H54 (cell line): ENCODE measurements around the gene DAPK1.

Experiments used
- DNase-seq: peaks from one replicate; pipeline ENCODE4 v3.0.0; 2011; ENCODE audit warnings: low spot score, mixed read lengths; ENCODE audit not compliant: insufficient read length
- FAIRE-seq: peaks from 3 replicates; lab custom pipeline; 2011; peaks lifted over from hg19 to GRCh38; lab: Jason Lieb, UNC
- POLR2A ChIP-seq: IDR thresholded peaks from 2 replicates; pipeline ENCODE4 v1.6.1; 2011; ENCODE audit warnings: low read depth, mild to moderate bottlenecking, low read length

DAPK1 gene

DNA sequence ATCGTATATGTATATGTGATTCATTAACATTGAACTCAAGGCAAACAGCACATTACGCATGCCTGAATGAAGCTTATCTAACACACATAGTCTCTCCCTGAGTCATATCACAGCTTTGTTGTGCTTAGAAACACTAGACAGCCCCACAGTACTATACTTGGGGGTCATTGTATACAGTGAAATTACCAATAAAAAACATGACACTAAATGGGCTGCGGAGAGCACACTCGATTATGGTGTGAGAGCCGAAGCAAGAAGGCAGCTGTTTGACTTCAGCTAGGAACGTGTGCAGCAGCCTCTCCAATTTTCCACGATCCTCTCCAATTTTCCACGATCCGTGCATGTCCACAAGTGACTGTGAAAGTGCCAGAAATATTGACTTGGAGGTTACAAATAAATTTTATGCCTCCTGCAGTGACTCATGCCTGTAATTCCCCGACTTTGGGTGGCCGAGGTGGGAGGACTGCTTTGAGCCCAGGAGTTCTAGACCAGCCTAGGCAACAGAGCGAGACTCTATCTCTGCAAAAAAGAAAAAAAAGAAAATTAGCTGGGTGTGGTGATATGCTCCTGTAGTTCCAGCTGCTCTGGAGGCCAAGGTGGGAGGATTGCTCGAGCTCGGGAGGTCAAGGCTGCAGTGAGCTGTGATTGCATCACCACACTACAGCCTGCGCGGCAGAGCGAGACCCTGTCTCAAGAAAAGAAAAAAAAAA, 102.4 kb downstream of the DAPK1 start:
- DNase-seq (peak; percentile 49), FAIRE-seq (peak; percentile 78)
- TF ChIP-seq POLR2A = no peak

DNA sequence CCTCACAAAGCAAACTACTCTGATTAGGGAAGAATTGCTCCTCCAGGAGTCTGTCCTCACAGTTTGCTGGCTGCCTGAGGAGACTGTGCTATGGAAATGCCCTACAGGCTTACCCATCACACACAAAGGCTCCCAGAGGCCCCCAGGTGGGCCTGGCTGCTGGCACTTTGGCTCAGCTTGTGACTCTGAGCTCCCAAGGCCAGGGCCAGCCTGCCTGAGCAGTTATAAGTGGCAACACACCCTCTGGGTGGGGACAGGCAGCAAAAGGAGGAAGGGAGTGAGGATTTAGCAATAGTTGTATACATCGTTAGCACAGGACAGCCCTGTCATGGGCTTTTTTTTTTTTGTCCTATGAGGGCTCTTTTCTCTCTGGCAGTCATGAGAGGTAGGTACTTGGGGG, 103.5 kb downstream of the DAPK1 start:
- FAIRE-seq (no peak), DNase-seq (no peak)
- no peak for TF ChIP-seq POLR2A

DNA sequence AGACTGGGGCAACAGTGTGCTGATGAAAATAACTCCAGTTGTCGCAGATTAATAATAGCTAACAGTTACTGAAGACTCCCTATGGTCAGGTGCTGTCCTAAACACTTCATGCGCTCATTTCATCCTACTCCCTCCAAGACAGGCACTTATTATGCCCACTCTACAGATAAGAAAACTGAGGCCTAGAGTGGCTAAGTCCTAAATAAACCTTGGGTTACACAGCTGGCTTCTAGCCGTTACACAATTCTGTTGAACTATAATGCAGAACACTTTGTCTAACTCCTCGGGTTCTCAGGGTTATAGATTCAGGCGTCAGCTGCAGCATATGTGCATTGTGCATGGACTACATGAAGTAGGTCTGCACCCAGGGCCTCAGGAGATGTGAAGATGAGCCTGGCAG, 103.9 kb downstream of the DAPK1 start:
- no peak for DNase-seq
- TF ChIP-seq POLR2A = no peak
- no peak for FAIRE-seq

DNA sequence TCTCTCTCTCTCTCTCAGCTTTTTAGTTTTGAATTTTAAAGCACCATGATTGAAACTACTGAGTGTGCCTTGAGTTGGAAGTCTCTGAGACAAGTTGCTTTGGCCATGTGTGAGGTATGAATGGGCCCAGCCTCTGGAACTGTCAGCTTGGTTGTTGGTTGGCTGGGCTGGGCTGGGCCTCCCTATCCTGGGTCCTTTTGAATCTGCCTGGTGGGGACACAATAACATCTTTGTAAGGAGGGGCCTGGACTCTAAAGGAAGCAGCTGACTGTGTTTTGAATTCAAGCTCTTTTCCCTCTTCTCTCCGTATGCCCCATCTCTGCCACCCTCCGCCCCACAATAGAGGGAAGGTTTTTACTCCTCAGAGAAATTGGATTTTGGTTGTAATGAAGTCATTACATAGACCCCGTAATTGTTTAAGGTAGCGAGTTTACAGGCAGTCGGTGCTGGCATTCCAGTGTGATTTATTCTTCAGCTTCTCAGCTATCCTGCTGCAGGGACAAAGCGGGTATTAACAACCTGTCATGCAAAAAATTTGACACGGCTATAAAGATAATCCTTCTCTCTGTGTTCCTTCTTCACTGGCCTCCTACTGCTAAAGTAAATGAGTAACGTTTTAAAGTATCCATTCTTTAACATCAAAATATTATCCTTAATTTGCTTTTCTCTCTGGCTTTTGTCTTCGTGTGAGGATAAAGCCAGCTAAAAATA, 105.4 kb downstream of the DAPK1 start:
- FAIRE-seq (no peak), DNase-seq (no peak)
- TF ChIP-seq POLR2A = no peak

DNA sequence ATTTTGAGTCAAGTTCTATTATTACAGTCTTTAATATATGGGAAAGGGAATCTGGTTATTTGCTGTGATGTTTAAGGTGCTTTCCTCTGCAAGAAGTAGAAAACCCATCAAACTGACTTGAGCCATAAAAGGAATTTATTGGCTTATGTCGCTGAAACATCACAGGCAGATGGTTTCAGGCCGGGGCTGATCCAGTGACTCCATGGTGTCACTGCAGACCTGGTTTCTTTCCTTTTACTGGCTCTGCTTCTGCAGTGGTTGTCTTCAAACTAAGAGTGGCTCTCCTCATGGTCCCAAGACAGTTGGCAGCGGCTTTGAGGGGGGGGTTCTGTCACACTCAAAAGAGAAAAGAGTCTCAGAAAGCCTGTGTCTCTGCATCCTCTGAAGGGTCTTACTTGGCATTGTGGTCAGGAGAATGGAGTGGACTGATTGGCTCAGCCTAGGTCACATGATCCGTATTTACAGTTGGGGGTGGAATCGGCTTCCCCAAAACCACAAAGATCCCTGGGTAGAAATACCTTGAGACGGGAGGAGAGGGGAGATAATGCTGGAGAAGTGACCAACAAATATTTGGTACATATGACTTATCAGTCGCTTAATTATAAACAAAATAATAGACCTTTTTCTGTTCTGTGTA, 106.3 kb downstream of the DAPK1 start:
- no peak for TF ChIP-seq POLR2A
- FAIRE-seq = no peak
- DNase-seq = no peak

DNA sequence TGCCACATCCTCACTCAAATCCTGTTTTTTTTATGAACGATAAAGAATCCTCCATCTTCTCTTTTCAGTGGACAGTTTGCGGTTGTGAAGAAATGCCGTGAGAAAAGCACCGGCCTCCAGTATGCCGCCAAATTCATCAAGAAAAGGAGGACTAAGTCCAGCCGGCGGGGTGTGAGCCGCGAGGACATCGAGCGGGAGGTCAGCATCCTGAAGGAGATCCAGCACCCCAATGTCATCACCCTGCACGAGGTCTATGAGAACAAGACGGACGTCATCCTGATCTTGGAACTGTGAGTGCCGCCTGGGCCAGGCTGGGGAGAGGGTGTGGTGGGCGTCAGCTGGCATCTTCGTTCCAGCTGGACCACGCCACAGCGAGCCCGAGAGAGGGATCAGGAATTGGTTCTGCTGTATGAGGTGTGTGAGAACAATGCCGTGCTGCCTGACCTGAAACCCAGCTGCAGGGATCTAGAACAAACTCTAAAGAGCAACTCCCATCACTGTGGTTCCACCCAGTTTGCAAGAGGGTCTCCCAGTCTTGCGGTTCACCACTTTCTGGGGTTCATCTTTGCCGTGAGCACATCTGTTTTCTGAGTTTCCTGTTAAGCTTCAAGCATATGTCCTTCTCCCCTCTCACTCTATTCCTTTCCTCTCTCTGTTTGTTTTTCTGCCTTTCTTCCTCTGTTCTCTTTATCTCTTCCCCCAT, 107.4 kb downstream of the DAPK1 start:
- FAIRE-seq (no peak), DNase-seq (no peak)
- TF ChIP-seq POLR2A = no peak

DNA sequence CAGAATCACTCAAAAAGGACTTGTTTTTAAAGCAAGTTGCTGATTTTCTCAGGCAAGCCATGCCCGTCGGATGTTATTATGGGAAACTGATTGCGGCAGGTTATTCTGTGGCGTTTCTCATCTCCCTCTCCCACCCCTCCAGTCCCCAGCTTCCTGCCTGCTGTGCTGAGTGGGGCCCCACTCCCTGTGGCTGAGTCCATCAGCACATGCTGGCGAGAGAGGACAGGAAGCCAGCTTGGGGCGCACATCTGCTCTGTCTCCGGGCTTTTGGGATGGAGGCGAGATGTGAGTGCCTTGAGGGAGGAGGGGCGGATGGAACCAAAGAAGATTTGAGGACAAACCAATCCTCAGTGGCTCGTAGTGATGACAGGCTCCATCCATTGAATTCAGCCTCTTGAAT, 108.0 kb downstream of the DAPK1 start:
- DNase-seq = no peak
- no peak for TF ChIP-seq POLR2A
- no peak for FAIRE-seq

DNA sequence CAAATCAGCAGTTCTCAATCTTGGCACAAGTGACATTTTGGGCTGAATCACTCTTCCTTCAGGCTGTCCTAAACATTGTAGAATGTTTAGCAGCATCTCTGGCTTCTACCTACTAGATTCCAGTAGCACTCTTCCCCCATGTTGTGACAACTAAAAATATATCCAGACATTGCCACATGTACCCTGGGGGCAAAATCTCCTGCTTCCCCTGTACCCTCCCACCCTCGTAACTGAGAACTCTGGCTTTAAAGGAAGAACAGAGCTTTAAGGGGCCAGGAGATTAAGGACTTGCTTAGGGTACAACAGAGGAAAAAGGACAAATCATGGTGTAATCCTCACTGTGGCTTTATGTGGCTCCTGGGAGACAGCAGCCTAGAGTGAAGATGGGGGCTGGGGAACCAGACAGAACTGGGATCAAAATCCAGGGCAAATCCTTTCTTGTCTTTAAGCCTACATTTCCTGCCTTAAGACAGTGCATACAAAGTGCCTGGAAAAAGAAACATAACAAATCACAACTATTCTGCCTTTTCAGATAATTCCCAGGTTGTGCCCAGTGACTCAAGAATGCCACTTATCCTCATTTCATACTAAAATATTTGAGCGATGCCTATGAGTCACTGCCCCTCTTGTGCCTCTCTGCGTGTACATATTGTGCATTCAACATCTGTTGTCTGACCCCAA, 109.3 kb downstream of the DAPK1 start:
- TF ChIP-seq POLR2A = no peak
- DNase-seq = peak; percentile 50
- FAIRE-seq = peak; percentile 48

DNA sequence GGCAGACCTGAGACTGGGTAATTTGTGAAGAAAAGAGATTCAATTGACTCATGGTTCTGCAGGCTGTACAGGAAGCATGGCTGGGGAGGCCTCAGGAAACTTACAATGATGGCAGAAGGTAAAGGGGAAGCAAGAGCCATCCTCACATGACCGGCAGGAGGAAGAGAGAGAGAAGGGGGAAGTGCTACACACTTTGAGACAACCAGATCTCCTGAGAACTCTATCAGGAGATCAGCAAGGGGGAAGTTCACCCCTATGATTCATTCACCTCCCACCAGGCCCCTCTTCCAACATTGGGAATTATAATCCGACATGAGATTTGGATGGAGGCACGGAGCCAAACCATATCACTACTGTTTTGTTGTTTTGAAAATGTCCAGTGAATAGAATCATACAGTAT, 110.2 kb downstream of the DAPK1 start:
- FAIRE-seq = no peak
- TF ChIP-seq POLR2A = no peak
- DNase-seq = no peak

DNA sequence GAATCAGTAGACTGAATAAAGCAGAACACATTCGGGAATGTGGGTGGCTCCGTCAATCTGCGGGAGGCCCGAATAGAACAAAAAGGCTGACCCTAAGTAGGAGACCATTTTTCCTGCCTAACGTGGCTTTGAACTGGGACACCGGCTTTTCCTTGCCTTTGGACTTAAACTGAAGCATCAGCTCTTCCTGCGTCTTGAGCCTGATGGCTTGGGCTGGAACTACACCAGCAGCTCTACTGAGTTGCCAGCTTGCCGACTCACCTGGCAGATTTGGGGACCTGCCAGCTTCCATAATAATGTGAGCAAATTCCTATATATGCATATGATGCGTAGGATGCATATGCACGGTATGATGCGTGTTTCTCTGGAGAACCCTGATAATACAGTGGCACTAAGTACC, 111.3 kb downstream of the DAPK1 start:
- DNase-seq = no peak
- no peak for TF ChIP-seq POLR2A
- no peak for FAIRE-seq

DNA sequence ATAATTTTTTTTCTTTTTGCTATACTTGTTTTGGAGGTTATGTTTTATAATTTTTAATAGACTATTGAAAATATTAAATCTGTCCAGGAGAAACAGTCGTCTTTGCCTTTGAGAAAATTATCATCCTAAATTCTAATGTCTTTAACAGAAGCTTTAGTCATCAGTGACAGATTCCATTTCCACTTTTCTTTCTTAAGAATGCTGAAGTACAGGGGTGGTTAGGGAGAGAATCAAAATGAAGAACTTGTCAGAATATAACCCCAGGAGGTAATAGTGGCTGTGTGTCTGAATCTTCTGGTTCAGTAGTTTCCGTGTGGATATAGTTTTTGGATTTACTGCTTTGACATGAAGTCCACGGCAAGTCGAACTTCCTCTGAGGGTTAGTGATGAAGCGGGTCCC, 111.8 kb downstream of the DAPK1 start:
- DNase-seq (no peak), FAIRE-seq (no peak)
- no peak for TF ChIP-seq POLR2A

DNA sequence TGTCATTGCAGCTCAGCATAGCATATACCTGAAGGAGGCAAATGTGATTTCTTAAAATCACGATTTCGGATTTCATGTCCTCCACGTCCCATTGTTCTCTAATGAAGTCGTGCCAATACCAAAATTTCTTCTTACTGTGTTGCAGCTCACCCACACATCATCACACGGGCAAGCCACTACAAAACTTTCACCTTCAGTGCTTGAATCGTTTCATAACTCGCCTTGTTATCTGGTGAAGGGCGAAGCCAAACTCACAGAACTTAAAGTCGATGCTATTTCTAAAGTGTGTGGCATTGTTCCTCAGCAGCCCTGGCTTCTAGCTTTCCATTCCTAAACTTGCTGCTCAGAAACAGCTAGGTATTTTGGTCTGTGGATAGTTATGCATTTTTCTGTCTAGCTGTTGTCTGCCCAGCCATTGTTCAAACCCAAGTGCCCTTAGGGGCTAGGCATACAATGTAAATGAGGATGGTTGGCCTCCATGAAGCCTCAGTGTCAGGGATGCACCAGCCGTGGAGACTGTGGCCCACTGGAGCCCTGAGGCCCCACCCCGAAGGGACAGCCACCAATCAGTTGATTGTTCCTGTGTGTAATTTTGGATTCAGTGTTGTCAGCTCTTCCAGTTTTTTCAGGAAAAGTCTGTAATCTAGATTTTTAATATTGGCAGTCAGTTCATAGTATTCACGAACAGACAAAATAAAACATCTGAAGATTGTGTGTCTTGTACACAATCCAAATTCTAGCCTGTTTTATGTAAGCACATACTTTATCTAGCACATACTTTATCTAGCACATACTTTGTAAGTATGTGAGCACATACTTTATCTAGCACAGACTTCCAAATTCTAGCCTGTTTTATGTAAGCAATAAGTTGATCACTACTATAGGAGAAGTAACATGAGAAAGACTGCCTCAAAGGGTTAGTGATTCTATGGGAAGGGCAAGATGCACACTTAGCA, 112.8 kb downstream of the DAPK1 start:
- DNase-seq (no peak), FAIRE-seq (no peak)
- no peak for TF ChIP-seq POLR2A
